Adrenal gland (tissue), 12 donors: ENCODE data around the gene CD79A. TPM values are rescaled to one million over a fixed set of nuclear protein-coding genes. Genes with fewer than 3 reads are reported as not detected.

Experiments used
- DNase-seq, 7 donors: peaks; one replicate each; pipeline ENCODE4 v3.0.0-alpha.2; 2019 to 2020
- H3K27ac ChIP-seq, 5 donors: fragments of 200-600 bp; sonication (generic) in 4 of 5; 1 replicate in 3 of 5; 2 replicates in 2 of 5; pipeline versions ENCODE4 v1.5.1 to v1.8.0; 2016 to 2020; ENCODE audit warnings: mild to moderate bottlenecking in 1 of 5
- H3K27me3 ChIP-seq: fragments of 200-600 bp; 2 replicates; pipeline ENCODE4 v1.8.0; 2021
- H3K36me3 ChIP-seq, 2 donors: fragments of 200-600 bp; replicated peaks in 1 of 2; 1 replicate in 1 of 2; 2 replicates in 1 of 2; pipeline versions ENCODE4 v1.5.1 to v1.8.0; 2018 to 2022
- H3K4me1 ChIP-seq, 2 donors: fragments of 200-600 bp; replicated peaks in 1 of 2; 1 replicate in 1 of 2; 2 replicates in 1 of 2; pipeline versions ENCODE4 v1.5.1 to v1.8.0; 2018 to 2021
- H3K4me3 ChIP-seq, 4 donors: fragments of 200-600 bp; sonication (generic) in 3 of 4; one replicate each; pipeline ENCODE4 v1.5.1; 2016 to 2018
- H3K9me3 ChIP-seq, 3 donors: fragments of 200-600 bp; sonication (generic) in 1 of 3; replicated peaks in 1 of 3; 1 replicate in 2 of 3; 2 replicates in 1 of 3; pipeline versions ENCODE4 v1.5.1 to v1.8.0; 2016 to 2021
- POLR2A ChIP-seq, 2 donors: fragments of 450-650 bp; IDR thresholded peaks; one replicate each; pipeline ENCODE4 v1.6.1; 2017; ENCODE audit warnings: antibody characterized with exemption in 2 of 2, mild to moderate bottlenecking in 2 of 2, moderate library complexity in 1 of 2
- WGBS, 4 donors: extraction: QIAGEN DNeasy Blood & Tissue Kit in 2 of 4; methylation state at CpG; one replicate each; pipeline versions ENCODE4 v1.1.5 to v1.1.7; 2013 to 2017; 5-methylcytosine and 5-hydroxymethylcytosine counted together
- intact Hi-C, 2 donors: fragments of 100-400 bp; cut with DNase I; formaldehyde crosslinking; loops; one replicate each; pipeline versions ENCODE4 v1.14.1 to v1.15.0; 2022 to 2023
- polyA plus RNA-seq, 3 donors: library from polyadenylated mRNA; stranded (reverse); fragments of 200-250 nt in 2 of 3; fragments of 350-450 nt in 1 of 3; fragmentation: Illumina TruSeq in 1 of 3; extraction: RNeasy Lipid Tissue Mini Kit (QIAGEN cat#74804) in 1 of 3; gene quantifications; one replicate each; pipeline ENCODE4 v1.2.3, GENCODE V29; 2013 to 2014
- total RNA-seq, 9 donors: library from RNA; depleted of rRNA in 4 of 9; stranded (reverse); fragments of >200 nt in 4 of 9; fragments of 120-200 nt in 1 of 9; fragmentation: NEBNext Ultra II Directional in 1 of 9; extraction: Animal tissue kit (Norgen Biotek cat#: 25700) in 1 of 9; gene quantifications; one replicate each; pipeline versions ENCODE4 v1.1.0 to v1.2.4, GENCODE V29; 2013 to 2023
- TF ChIP-seq, protein P1 (sequence below), 6 experiments: fragments of 450-650 bp in 4 of 6; fragments of 200-600 bp in 2 of 6; sonication (generic) in 1 of 6; IDR thresholded peaks; 1 replicate in 5 of 6; 2 replicates in 1 of 6; pipeline versions ENCODE4 v1.5.1 to v1.8.0; 2016 to 2021; ENCODE audit warnings: antibody characterized with exemption in 6 of 6, mild to moderate bottlenecking in 2 of 6, moderate library complexity in 1 of 6
- donor health status: healthy with polysubstance abuse.
- donor health status: Bipolar disorder and iron deficiency.
- donor health status: DM: yes; HTN: yes; CAD: no.
- donor health status: DM: no; HTN: no; CAD: no.
- donor health status: DM: no; HTN: no; CAD: no.
- donor health status: DM: yes; HTN: yes; CAD: no.

Gene CD79A
- total and polyA plus RNA-seq, 12 donors, result 0.28 to 6.2 (median 0.50) TPM; not detected in 3

DNA sequence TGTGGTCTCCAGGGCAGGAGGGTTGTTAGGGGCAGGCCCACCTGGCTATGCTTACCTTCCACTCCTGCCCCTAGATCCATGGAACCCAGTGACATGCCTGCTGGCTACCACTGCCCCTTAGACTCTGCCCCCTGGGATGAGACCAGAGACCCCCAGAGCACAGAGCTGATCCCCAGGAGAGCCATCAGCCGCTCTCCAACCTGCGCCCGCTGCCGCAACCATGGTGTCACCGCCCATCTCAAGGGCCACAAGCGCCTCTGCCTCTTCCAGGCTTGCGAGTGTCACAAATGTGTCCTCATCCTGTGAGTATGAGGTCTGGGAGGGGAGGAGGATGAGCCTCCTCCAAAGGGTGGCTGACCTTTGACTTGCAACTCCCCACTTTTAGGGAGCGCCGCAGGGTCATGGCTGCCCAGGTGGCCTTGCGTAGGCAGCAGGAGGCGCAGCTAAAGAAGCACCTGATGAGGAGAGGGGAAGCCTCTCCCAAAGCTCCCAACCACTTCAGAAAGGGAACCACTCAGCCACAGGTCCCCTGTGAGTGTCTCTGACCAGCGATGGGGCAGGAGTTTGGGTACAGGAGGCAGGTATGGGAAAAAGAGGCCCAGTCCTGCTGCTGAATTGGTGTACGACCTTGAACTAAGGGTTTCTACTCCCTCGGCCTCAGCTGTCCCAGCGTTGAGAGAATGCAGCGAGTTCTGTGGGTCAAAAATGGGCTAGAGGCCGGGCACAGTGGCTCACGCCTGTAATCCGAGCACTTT, 29.6 kb upstream of the CD79A start:
- Histone ChIP-seq H3K9me3 (no peaks in the 10 kb centered on the region), H3K36me3 (no peaks in the 10 kb centered on the region), H3K27ac (no peak overlapping the region), H3K4me1 (no peaks in the 10 kb centered on the region), H3K4me3 (no peak overlapping the region), H3K27me3 (no peaks in the 10 kb centered on the region)
- intact Hi-C loops, result no loop called here
- DNase-seq, result no peak
- TF ChIP-seq, protein P1, sequence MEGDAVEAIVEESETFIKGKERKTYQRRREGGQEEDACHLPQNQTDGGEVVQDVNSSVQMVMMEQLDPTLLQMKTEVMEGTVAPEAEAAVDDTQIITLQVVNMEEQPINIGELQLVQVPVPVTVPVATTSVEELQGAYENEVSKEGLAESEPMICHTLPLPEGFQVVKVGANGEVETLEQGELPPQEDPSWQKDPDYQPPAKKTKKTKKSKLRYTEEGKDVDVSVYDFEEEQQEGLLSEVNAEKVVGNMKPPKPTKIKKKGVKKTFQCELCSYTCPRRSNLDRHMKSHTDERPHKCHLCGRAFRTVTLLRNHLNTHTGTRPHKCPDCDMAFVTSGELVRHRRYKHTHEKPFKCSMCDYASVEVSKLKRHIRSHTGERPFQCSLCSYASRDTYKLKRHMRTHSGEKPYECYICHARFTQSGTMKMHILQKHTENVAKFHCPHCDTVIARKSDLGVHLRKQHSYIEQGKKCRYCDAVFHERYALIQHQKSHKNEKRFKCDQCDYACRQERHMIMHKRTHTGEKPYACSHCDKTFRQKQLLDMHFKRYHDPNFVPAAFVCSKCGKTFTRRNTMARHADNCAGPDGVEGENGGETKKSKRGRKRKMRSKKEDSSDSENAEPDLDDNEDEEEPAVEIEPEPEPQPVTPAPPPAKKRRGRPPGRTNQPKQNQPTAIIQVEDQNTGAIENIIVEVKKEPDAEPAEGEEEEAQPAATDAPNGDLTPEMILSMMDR (IDR thresholded peaks at IDR 0.05), result no peak
- no peak for TF ChIP-seq POLR2A (IDR thresholded peaks at IDR 0.05)
- 82 to 88% (median 85%) methylated on average over 11 to 19 of the region's 19 CpGs for WGBS, 4 donors

DNA sequence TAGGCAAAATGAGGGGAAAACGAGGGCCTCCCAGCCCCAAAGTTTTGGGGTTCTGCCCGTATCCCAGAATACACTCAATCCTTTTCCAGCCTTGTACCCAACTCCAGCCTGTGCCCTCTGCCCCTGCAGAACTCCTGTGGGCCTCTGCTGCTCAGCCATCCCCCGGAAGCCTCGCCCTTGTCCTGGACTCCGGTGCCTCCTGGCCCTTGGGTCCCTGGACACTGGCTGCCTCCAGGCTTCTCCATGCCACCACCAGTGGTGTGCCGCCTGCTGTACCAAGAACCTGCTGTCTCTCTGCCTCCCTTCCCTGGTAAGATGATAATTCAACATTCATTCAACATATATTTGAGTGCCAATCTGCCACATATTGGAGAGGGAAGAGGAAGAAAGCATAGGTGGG, 28.4 kb upstream of the CD79A start:
- Histone ChIP-seq H3K36me3 (no peaks in the 10 kb centered on the region), H3K4me1 (no peaks in the 10 kb centered on the region), H3K27me3 (no peaks in the 10 kb centered on the region), H3K27ac (no peak overlapping the region), H3K9me3 (no peaks in the 10 kb centered on the region), H3K4me3 (no peak overlapping the region)
- DNase-seq, result no peak
- WGBS, 4 donors, result 85 to 92% (median 89%) methylated on average over 6 of the region's 6 CpGs
- intact Hi-C loops, result no loop called here
- no peak for TF ChIP-seq POLR2A (IDR thresholded peaks at IDR 0.05)
- TF ChIP-seq, protein P1 (IDR thresholded peaks at IDR 0.05), result no peak

DNA sequence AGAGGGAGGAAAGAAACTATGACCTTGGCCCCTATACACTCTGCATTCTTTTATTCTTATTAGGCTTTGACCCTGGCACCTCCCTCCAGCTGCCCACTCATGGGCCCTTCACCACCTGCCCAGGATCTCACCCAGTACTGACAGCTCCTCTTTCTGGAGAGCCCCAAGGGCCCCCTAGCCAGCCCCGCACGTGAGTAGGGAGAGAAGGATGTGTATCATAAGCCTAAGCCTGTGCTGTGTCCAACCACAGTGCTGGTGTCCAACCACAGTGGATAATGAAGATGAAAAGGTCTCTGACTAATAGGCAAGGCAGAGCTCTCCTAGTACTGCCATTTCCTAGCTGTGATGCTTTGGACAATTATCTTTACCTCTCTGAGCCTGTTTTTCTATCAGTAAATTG, 28.0 kb upstream of the CD79A start:
- H3K27me3 ChIP-seq, result no peaks in the 10 kb centered on the region
- DNase-seq, result no peak
- 73 to 95% (median 84%) methylated on average over 2 of the region's 2 CpGs for WGBS, 4 donors
- H3K27ac ChIP-seq, result no peak overlapping the region
- intact Hi-C loops, result no loop called here
- no peak overlapping the region for H3K4me3 ChIP-seq
- H3K4me1 ChIP-seq, result no peaks in the 10 kb centered on the region
- no peaks in the 10 kb centered on the region for H3K36me3 ChIP-seq
- TF ChIP-seq, protein P1 (IDR thresholded peaks at IDR 0.05), result no peak
- no peak for TF ChIP-seq POLR2A (IDR thresholded peaks at IDR 0.05)
- H3K9me3 ChIP-seq, result no peaks in the 10 kb centered on the region

GRCh38 chr19:41850381-41850780, 26.7 kb upstream of the CD79A start:
- intact Hi-C loops, result no loop called here
- Histone ChIP-seq H3K4me1 (no peaks in the 10 kb centered on the region), H3K27ac (no peak overlapping the region), H3K27me3 (no peaks in the 10 kb centered on the region), H3K9me3 (no peaks in the 10 kb centered on the region), H3K4me3 (no peak overlapping the region), H3K36me3 (no peaks in the 10 kb centered on the region)
- no peak for DNase-seq
- TF ChIP-seq, protein P1 (IDR thresholded peaks at IDR 0.05), result no peak
- no peak for TF ChIP-seq POLR2A (IDR thresholded peaks at IDR 0.05)
- WGBS, 4 donors, result 65 to 100% (median 69%) methylated on average over 1 to 5 of the region's 5 CpGs
